Glutamatergic neuron (in vitro differentiated cells): ENCODE data around the gene PPM1A. TPM values are rescaled to one million over a fixed set of nuclear protein-coding genes. Genes with fewer than 3 reads are reported as not detected.

Source experiments
- DNase-seq: peaks from one replicate; pipeline ENCODE4 v3.0.0; 2022
- H3K27ac Mint-ChIP-seq: one replicate; pipeline ENCODE4 v1.8.0; 2020; ENCODE audit warnings: mild to moderate bottlenecking, mixed read lengths, inconsistent platforms; ENCODE audit not compliant: unreplicated experiment
- H3K27me3 Mint-ChIP-seq: one replicate; pipeline ENCODE4 v1.8.0; 2020; ENCODE audit warnings: mild to moderate bottlenecking, moderate library complexity, mixed read lengths, inconsistent platforms; ENCODE audit not compliant: unreplicated experiment
- H3K36me3 Mint-ChIP-seq: one replicate; pipeline ENCODE4 v1.8.0; 2020; ENCODE audit warnings: mild to moderate bottlenecking, mixed read lengths, inconsistent platforms; ENCODE audit not compliant: unreplicated experiment
- H3K4me1 Mint-ChIP-seq: one replicate; pipeline ENCODE4 v1.8.0; 2020; ENCODE audit warnings: mild to moderate bottlenecking, low read depth, mixed read lengths, inconsistent platforms; ENCODE audit not compliant: unreplicated experiment
- H3K4me3 Mint-ChIP-seq: one replicate; pipeline ENCODE4 v1.8.0; 2020; ENCODE audit warnings: mild to moderate bottlenecking, mixed read lengths, inconsistent platforms; ENCODE audit not compliant: unreplicated experiment
- H3K9me3 Mint-ChIP-seq: one replicate; pipeline ENCODE4 v1.8.0; 2020; ENCODE audit warnings: mild to moderate bottlenecking, moderate library complexity, mixed read lengths, inconsistent platforms; ENCODE audit not compliant: unreplicated experiment
- CTCF ChIP-seq: fragments of 200-600 bp; sonication (generic); IDR thresholded peaks from one replicate; pipeline ENCODE4 v1.5.0; 2021; ENCODE audit not compliant: partially characterized antibody, unreplicated experiment
- total RNA-seq: library from RNA; stranded (reverse); fragmentation: NEBNext Ultra II Directional; extraction: Animal tissue kit (Norgen Biotek cat#: 25700); gene quantifications from one replicate; pipeline ENCODE4 v1.2.1, GENCODE V29; 2021; ENCODE audit not compliant: unreplicated experiment

Gene PPM1A
- total RNA-seq, 1 donor from 2014 or later = 62.2 TPM

GRCh38 chr14:60304509-60304908 is 55.5 kb downstream of the PPM1A start:
- Mint-ChIP-seq H3K36me3 (no peaks in the 10 kb centered on the region), H3K9me3 (no peaks in the 10 kb centered on the region), H3K4me1 (no peaks in the 10 kb centered on the region), H3K27ac (no peak overlapping the region), H3K27me3 (no peaks in the 10 kb centered on the region), H3K4me3 (no peak overlapping the region)
- TF ChIP-seq CTCF = no peak
- no peak for DNase-seq

GRCh38 chr14:60309867-60310552 is 61.0 kb downstream of the PPM1A start:
- peak overlapping the region; percentile 36 for H3K4me3 Mint-ChIP-seq
- H3K27ac Mint-ChIP-seq = peak overlapping the region; percentile 79
- peaks cover 1% of the 10 kb centered on the region for H3K9me3 Mint-ChIP-seq
- peaks cover 5% of the 10 kb centered on the region for H3K4me1 Mint-ChIP-seq
- no peaks in the 10 kb centered on the region for H3K36me3 Mint-ChIP-seq
- no peak for DNase-seq
- H3K27me3 Mint-ChIP-seq = no peaks in the 10 kb centered on the region
- TF ChIP-seq CTCF = no peak

GRCh38 chr14:60311417-60311816 is 62.4 kb downstream of the PPM1A start:
- Mint-ChIP-seq H3K27ac (no peak overlapping the region), H3K4me3 (peak overlapping the region; percentile 2), H3K4me1 (peaks cover 5% of the 10 kb centered on the region), H3K27me3 (no peaks in the 10 kb centered on the region), H3K9me3 (peaks cover 1% of the 10 kb centered on the region), H3K36me3 (no peaks in the 10 kb centered on the region)
- no peak for DNase-seq
- TF ChIP-seq CTCF = no peak

GRCh38 chr14:60313093-60313492 is 64.1 kb downstream of the PPM1A start:
- no peak for DNase-seq
- Mint-ChIP-seq H3K9me3 (peaks cover 1% of the 10 kb centered on the region), H3K4me1 (peaks cover 5% of the 10 kb centered on the region), H3K27me3 (peaks cover 2% of the 10 kb centered on the region), H3K27ac (no peak overlapping the region), H3K36me3 (no peaks in the 10 kb centered on the region), H3K4me3 (no peak overlapping the region)
- no peak for TF ChIP-seq CTCF

GRCh38 chr14:60315196-60315990 is 66.4 kb downstream of the PPM1A start:
- Mint-ChIP-seq H3K27ac (no peak overlapping the region), H3K9me3 (peaks cover 4% of the 10 kb centered on the region), H3K36me3 (no peaks in the 10 kb centered on the region), H3K4me1 (no peaks in the 10 kb centered on the region), H3K27me3 (peaks cover 2% of the 10 kb centered on the region), H3K4me3 (no peak overlapping the region)
- TF ChIP-seq CTCF = no peak
- no peak for DNase-seq
